NCI-H1436 (cell line): ENCODE measurements around the gene NBPF26.
"Not testable (repeated sequence)": the region's sequence is repeated elsewhere in the genome, so short reads cannot be mapped to it uniquely, and the experiment has no call there.

Experiments
- DNase-seq: peaks from one replicate; lab custom pipeline; 2025; lab: John Stamatoyannopoulos, UW

Gene NBPF26

GRCh38 chr1:120858144-120858543 lies 134.4 kb downstream of the NBPF26 start:
- DNase-seq: not testable (repeated sequence)

DNA sequence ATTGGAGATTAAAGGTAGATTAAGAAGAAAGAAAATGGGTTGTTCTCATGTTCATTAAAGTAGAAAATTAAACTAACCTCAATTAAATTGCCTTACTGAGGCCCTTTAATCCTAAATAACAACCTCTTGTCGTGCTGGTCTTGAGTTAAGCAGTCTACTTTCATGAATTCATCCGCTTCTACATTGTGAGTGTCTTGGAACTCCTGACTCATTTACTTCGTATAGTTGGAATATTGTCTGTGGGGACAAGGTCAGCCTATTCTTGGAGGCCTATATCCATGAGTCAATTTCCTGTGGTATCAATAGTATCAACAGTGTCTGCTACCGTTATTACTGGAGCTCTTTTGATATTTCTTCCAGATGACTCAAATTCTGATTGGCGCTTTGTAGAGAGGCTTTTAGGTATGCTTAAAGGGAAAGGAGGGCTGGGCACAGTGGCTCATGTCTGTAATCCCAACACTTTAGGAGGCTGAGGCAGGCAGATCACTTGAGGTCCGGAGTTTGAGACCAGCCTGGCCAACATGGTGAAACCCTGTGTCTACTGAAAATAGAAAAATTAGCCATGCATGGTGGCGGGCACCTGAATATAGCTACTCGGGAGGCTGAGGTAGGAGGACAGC lies 136.0 kb downstream of the NBPF26 start:
- not testable (repeated sequence) for DNase-seq

DNA sequence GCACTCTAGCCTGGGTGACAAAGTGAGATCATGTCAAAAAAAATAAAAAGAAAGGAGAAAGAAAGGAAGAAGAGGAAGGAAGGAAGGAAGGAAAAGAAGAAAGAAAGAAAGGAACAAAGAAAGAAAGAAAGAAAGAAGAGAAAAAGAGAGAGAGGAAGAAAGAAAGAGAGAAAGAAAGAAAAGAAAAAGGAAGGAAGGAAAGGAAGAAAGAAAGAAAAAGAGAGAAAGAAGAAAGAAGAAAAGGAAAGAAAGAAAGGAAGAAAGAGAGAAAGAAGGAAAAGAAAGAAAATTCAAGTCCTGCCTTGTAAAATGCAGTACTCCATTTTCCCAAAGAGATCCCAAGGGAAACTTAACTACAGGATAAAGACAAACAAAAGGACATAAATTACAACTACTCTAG lies 154.5 kb downstream of the NBPF26 start:
- DNase-seq: not testable (repeated sequence)

GRCh38 chr1:120880056-120880455 lies 156.3 kb downstream of the NBPF26 start:
- not testable (repeated sequence) for DNase-seq

DNA sequence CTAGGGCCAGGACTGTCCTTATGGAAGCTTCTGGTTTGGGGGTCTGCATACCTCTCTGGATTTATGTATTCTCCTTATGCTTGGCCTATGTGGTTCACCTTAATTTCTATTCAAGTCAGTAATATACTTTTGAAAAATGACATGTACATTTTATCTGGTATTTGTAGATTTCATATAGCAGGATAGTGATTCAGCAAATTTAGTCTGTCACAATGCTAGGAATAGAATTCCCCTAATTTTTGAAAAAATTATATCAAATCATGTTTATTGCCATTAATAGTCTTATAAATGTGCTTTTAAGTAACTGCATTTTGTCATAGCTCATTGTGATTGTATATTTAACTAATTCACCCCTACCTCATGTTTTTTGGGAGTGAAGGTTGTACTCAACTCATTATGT lies 158.2 kb downstream of the NBPF26 start:
- DNase-seq: not testable (repeated sequence)
